Panc1 (cell line): Measurements from ENCODE around the gene CEPT1. TPM values are rescaled to one million over a fixed set of nuclear protein-coding genes. Genes with fewer than 3 reads are reported as not detected.

ENCODE experiments used
- ATAC-seq: fragments of 200-7000 bp; cut with Tn5 transposase; 2 replicates; pipeline ENCODE4 v1.9.1; 2020; ENCODE audit warnings: mild to moderate bottlenecking, moderate library complexity
- BruUV-seq: library from RNA; stranded (reverse); fragments of 400-500 nt; replicated peaks from 2 replicates; lab custom pipeline; 2021; lab: Mats Ljungman, UMichigan
- CTCF ChIA-PET: fragments of 300-600 bp; sonication (Branson Sonifier 250); formaldehyde crosslinking; loops from one replicate; lab custom pipeline; 2022; ENCODE audit warnings: antibody characterized with exemption; lab: Charles Lee
- POLR2A ChIA-PET: fragments of 300-600 bp; sonication (Branson Sonifier 250); formaldehyde crosslinking; loops from one replicate; lab custom pipeline; 2022; ENCODE audit warnings: antibody characterized with exemption; lab: Charles Lee
- DNase-seq: peaks from one replicate; pipeline ENCODE4 v3.0.0-alpha.2; 2010; ENCODE audit warnings: low read depth, low spot score
- H3K27ac ChIP-seq: 2 replicates; pipeline ENCODE4 v1.5.1; 2011; ENCODE audit warnings: mild to moderate bottlenecking, low read length, inconsistent platforms
- H3K27me3 ChIP-seq: fragments of 200-500 bp; sonication (Bioruptor generic); 2 replicates; pipeline ENCODE4 v1.6.0; 2014; ENCODE audit warnings: low read length, inconsistent platforms; ENCODE audit not compliant: control insufficient read depth, insufficient read depth
- H3K36me3 ChIP-seq: fragments of 200-500 bp; sonication (Bioruptor generic); 2 replicates; pipeline ENCODE4 v1.5.1; 2014; ENCODE audit warnings: inconsistent platforms, mild to moderate bottlenecking, low read length, moderate library complexity; ENCODE audit not compliant: control insufficient read depth, insufficient read depth
- H3K4me1 ChIP-seq: 2 replicates; pipeline ENCODE4 v1.5.1; 2011; ENCODE audit warnings: inconsistent platforms, mild to moderate bottlenecking, low read length, moderate library complexity; ENCODE audit not compliant: control insufficient read depth, insufficient read depth
- H3K4me3 ChIP-seq, 2 experiments: 2 replicates each; pipeline ENCODE4 v1.5.1; 2011 to 2012; ENCODE audit warnings: low read depth in 2 of 2, low read length in 2 of 2, mild to moderate bottlenecking in 2 of 2, inconsistent platforms in 1 of 2, moderate library complexity in 1 of 2
- H3K9me3 ChIP-seq: fragments of 200-500 bp; sonication (Bioruptor generic); 2 replicates; pipeline ENCODE4 v1.5.1; 2014; ENCODE audit warnings: low read depth, mild to moderate bottlenecking, inconsistent platforms, low read length, moderate library complexity; ENCODE audit not compliant: control insufficient read depth, insufficient read depth
- CTCF ChIP-seq: fragments of 450-650 bp; IDR thresholded peaks from 2 replicates; pipeline ENCODE4 v1.5.1; 2017; ENCODE audit warnings: mild to moderate bottlenecking
- POLR2AphosphoS5 ChIP-seq: IDR thresholded peaks from 2 replicates; pipeline ENCODE4 v1.6.1; 2012; ENCODE audit warnings: mild to moderate bottlenecking, low read depth, low read length, moderate library complexity
- REST ChIP-seq, 2 experiments: IDR thresholded peaks; 2 replicates each; pipeline ENCODE4 v1.6.1; 2011 to 2012; ENCODE audit warnings: low read depth in 2 of 2, control low read depth in 1 of 2, low read length in 1 of 2, mild to moderate bottlenecking in 1 of 2, moderate library complexity in 1 of 2; ENCODE audit not compliant: insufficient read depth in 1 of 2
- SIN3A ChIP-seq: IDR thresholded peaks from 2 replicates; pipeline ENCODE4 v1.6.1; 2012; ENCODE audit warnings: low read depth, mild to moderate bottlenecking, low read length, moderate library complexity, borderline replicate concordance; ENCODE audit not compliant: insufficient read depth
- TCF7L2 ChIP-seq: IDR thresholded peaks from 2 replicates; pipeline ENCODE4 v1.6.1; 2011; ENCODE audit warnings: mild to moderate bottlenecking, low read depth, low read length, inconsistent platforms
- in situ Hi-C: cut with HindIII; loops from 2 replicates; pipeline ENCODE4 v1.10.0; 2016; ENCODE audit warnings: low sequenced_read_pairs, low pct_unique_long_range_greater_than_20kb
- intact Hi-C: fragments of 100-400 bp; cut with micrococcal nuclease; formaldehyde crosslinking; loops from one replicate; pipeline ENCODE4 v1.10.0; 2022; ENCODE audit not compliant: unreplicated experiment
- total RNA-seq: library from RNA; stranded (reverse); gene quantifications from one replicate; pipeline ENCODE4 v1.2.1, GENCODE V29; 2021; ENCODE audit not compliant: unreplicated experiment

CEPT1 gene
- total RNA-seq, 1 experiment from 2014 or later: 21.9 TPM

DNA sequence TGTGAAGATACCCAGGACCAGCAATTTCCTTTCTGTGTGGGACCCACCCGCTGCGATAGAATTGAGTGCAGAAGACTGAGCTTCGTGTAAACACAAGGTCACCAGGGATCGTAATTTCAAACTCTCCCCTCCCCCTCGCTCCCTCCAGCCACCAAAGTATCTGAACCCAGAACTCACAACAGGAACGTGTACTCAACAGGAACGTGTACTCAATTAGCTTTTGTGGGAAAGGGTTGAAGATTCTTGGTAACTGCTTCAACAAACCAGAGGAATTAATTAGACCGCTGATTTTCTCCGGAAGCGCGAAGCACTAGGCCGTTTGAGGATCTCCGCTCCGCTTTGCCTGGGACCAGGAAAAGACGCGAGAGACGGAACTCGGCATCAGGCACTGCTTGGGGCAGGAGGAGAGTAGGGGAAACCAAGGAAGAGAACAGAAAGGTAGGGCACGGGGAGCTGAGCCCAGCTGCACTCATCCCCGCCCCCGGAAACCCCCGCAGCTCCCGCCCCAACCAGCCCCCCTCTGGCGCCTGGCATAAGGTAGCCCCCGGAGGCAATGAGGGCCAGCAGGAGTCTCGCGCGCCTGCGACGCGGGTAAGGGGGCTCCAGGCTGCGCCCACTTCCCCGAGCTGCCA, 583 bp upstream of the CEPT1 start:
- peak overlapping the region; percentile 93 for H3K27ac ChIP-seq
- in situ Hi-C loops: no loop called here
- no peaks in the 10 kb centered on the region for H3K9me3 ChIP-seq
- intact Hi-C loops: no loop called here
- no peaks in the 10 kb centered on the region for H3K27me3 ChIP-seq
- peaks cover 11% of the 10 kb centered on the region; the same call in 1 of the 2 replicates for H3K36me3 ChIP-seq
- peak; percentile 79 for ATAC-seq
- peaks cover 15% of the 10 kb centered on the region; the same call in 1 of the 2 replicates for H3K4me1 ChIP-seq
- H3K4me3 ChIP-seq: peak overlapping the region; percentile 82 to 84
- BruUV-seq: no TSS peak
- TF ChIP-seq TCF7L2 (no peak), REST (IDR thresholded peaks at IDR 0.05; ENCODE audit: insufficient read depth in 1 of 2, low read depth in 2 of 2, low read length in 1 of 2) (no peak), SIN3A (no peak), CTCF (no peak), POLR2AphosphoS5 (no peak)
- CTCF ChIA-PET: no interaction called here
- POLR2A ChIA-PET: interaction anchor here (0.7 kb wide), 1 partner anchor 175 kb away, joined by 3 read pairs; no protein-coding TSS in a partner anchor
- no peak for DNase-seq

DNA sequence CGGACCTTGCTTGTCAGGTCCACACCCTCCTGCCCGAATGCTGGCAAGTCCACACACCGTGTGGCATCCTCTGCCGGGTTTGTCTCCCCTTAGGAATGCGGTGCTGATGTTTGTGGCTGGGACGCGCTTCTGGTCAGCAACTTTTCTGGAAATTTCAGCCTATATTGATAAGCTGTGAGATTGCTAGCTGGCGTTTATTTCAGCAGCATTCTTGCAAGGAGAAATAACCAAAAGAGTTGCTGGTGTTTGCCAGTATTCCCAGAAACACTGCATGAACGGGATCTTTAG, 601 bp downstream of the CEPT1 start:
- in situ Hi-C loops: no loop called here
- intact Hi-C loops: no loop called here
- H3K9me3 ChIP-seq: no peaks in the 10 kb centered on the region
- POLR2A ChIA-PET: no interaction called here
- no peaks in the 10 kb centered on the region for H3K27me3 ChIP-seq
- no peak for TF ChIP-seq CTCF
- TF ChIP-seq TCF7L2: no peak
- no peak for TF ChIP-seq SIN3A
- TF ChIP-seq REST (IDR thresholded peaks at IDR 0.05; ENCODE audit: insufficient read depth in 1 of 2, low read depth in 2 of 2, low read length in 1 of 2): no peak
- no peak for TF ChIP-seq POLR2AphosphoS5
- DNase-seq: no peak
- CTCF ChIA-PET: no interaction called here
- H3K27ac ChIP-seq: peak overlapping the region; percentile 93
- no TSS peak for BruUV-seq
- H3K4me3 ChIP-seq: peak overlapping the region; percentile 82 to 84
- peaks cover 15% of the 10 kb centered on the region; the same call in 1 of the 2 replicates for H3K4me1 ChIP-seq
- peaks cover 11% of the 10 kb centered on the region; the same call in 1 of the 2 replicates for H3K36me3 ChIP-seq
- ATAC-seq: no peak
